HG03175 (cell line): Measurements from ENCODE around the gene GAS6.
"Not testable (repeated sequence)": the region's sequence is repeated elsewhere in the genome, so short reads cannot be mapped to it uniquely, and the experiment has no call there.

Experiments
- ATAC-seq: cut with Tn5 transposase; IDR thresholded peaks from one replicate; pipeline ENCODE4 v1.9.1; 2021; ENCODE audit warnings: mild to moderate bottlenecking, moderate library complexity; ENCODE audit not compliant: unreplicated experiment

The GAS6 gene

GRCh38 chr13:113863524-113864272 is at the start of gene GAS6:
Gene GAS6, minus strand, starts transcription at chr13:113864076. Its CDS starts 156 bp downstream, at chr13:113863920.
- no peak for ATAC-seq

GRCh38 chr13:113913408-113913807 is 49.5 kb upstream of the GAS6 start:
- not testable (repeated sequence) for ATAC-seq

- no peak for ATAC-seq
Measured at GRCh38 chr13:113912596-113912995, 48.7 kb upstream of the GAS6 start.

GRCh38 chr13:113907635-113908617 is 44.0 kb upstream of the GAS6 start:
- no peak for ATAC-seq

GRCh38 chr13:113906571-113906970 is 42.7 kb upstream of the GAS6 start:
- ATAC-seq: no peak

GRCh38 chr13:113905942-113906341 is 42.1 kb upstream of the GAS6 start:
- ATAC-seq: no peak

GRCh38 chr13:113905018-113905417 is 41.1 kb upstream of the GAS6 start:
- no peak for ATAC-seq

GRCh38 chr13:113904411-113904810 is 40.5 kb upstream of the GAS6 start:
- no peak for ATAC-seq

GRCh38 chr13:113903912-113904311 is 40.0 kb upstream of the GAS6 start:
- ATAC-seq: no peak

- no peak for ATAC-seq
Measured at GRCh38 chr13:113902986-113903775, 39.3 kb upstream of the GAS6 start.

GRCh38 chr13:113902481-113902880 is 38.6 kb upstream of the GAS6 start:
- no peak for ATAC-seq

- no peak for ATAC-seq
Measured at GRCh38 chr13:113901642-113902041, 37.8 kb upstream of the GAS6 start.

- ATAC-seq: no peak
Measured at GRCh38 chr13:113901231-113901630, 37.4 kb upstream of the GAS6 start.

- no peak for ATAC-seq
Measured at GRCh38 chr13:113900646-113901045, 36.8 kb upstream of the GAS6 start.

- ATAC-seq: no peak
Measured at GRCh38 chr13:113898391-113898790, 34.5 kb upstream of the GAS6 start.

GRCh38 chr13:113897966-113898365 is 34.1 kb upstream of the GAS6 start:
- no peak for ATAC-seq

- ATAC-seq: no peak
Measured at GRCh38 chr13:113897161-113897560, 33.3 kb upstream of the GAS6 start.

- no peak for ATAC-seq
Measured at GRCh38 chr13:113895436-113895835, 31.6 kb upstream of the GAS6 start.

- ATAC-seq: no peak
Measured at GRCh38 chr13:113890774-113891480, 27.1 kb upstream of the GAS6 start.

- ATAC-seq: no peak
Measured at GRCh38 chr13:113889467-113889866, 25.6 kb upstream of the GAS6 start.
